ENCODE results near the gene SPON2.
A peak's percentile ranks its signal among the peaks of the same experiment; 100 is the strongest.

DNA sequence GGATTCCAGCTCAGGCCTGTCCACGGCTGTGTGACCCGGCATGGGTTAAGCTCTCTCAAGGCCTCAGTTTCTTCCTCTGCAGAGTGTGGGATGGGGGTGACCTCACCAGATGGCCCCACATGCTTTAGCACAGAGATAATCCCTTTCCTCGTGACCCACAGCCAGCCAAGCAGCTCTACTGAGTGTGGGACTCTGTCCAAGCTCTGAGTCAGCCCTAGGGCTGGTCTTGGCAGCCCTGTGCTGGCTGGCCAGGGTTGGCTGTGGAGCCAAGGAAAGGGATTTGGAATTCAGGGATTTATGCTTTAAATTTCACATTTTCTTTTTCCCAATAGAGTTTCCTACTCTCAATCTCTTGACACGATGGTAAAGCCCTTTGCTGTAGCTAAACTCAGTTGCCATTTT lies 19.7 kb upstream of the SPON2 start:
- TF ChIP-seq POLR2A (IDR thresholded peaks at IDR 0.05) = no peak
- peak; percentile 14 to 59 for TF ChIP-seq POLR2AphosphoS5 (IDR thresholded peaks at IDR 0.05)
